Parathyroid adenoma (tissue), 2 donors: ENCODE measurements around the gene SLC47A2.

Source experiments
- H2AFZ ChIP-seq: fragments of 300-600 bp; sonication (generic); one replicate; pipeline ENCODE4 v1.7.0; 2017; ENCODE audit warnings: antibody characterized with exemption, mild to moderate bottlenecking
- H3K27ac ChIP-seq: fragments of 300-600 bp; sonication (generic); one replicate; pipeline ENCODE4 v1.7.0; 2017
- H3K27me3 ChIP-seq: fragments of 300-600 bp; sonication (generic); one replicate; pipeline ENCODE4 v1.7.0; 2017; ENCODE audit warnings: low read length; ENCODE audit not compliant: control insufficient read depth, insufficient read depth
- H3K36me3 ChIP-seq: fragments of 300-600 bp; sonication (generic); one replicate; pipeline ENCODE4 v1.7.0; 2017; ENCODE audit warnings: low read length; ENCODE audit not compliant: control insufficient read depth, insufficient read depth
- H3K4me1 ChIP-seq: fragments of 300-600 bp; sonication (generic); one replicate; pipeline ENCODE4 v1.7.0; 2017; ENCODE audit warnings: control low read depth
- H3K4me2 ChIP-seq: fragments of 300-600 bp; sonication (generic); one replicate; pipeline ENCODE4 v1.7.0; 2017; ENCODE audit warnings: low read length
- H3K4me3 ChIP-seq: fragments of 300-600 bp; sonication (generic); one replicate; pipeline ENCODE4 v1.7.0; 2017; ENCODE audit warnings: low read depth, low read length
- H3K79me2 ChIP-seq: fragments of 300-600 bp; sonication (generic); one replicate; pipeline ENCODE4 v1.7.0; 2017; ENCODE audit warnings: control low read depth
- H3K9ac ChIP-seq: fragments of 300-600 bp; sonication (generic); one replicate; pipeline ENCODE4 v1.7.0; 2017; ENCODE audit warnings: mild to moderate bottlenecking
- H3K9me3 ChIP-seq: fragments of 300-600 bp; sonication (generic); one replicate; pipeline ENCODE4 v1.7.0; 2017; ENCODE audit warnings: low read length; ENCODE audit not compliant: control insufficient read depth
- TF ChIP-seq, protein P1 (sequence below): fragments of 300-600 bp; sonication (generic); IDR thresholded peaks from one replicate; pipeline ENCODE4 v1.7.0; 2017; ENCODE audit warnings: antibody characterized with exemption, mild to moderate bottlenecking
- donor health status: primary hyperparathyroidism.

Gene SLC47A2

DNA sequence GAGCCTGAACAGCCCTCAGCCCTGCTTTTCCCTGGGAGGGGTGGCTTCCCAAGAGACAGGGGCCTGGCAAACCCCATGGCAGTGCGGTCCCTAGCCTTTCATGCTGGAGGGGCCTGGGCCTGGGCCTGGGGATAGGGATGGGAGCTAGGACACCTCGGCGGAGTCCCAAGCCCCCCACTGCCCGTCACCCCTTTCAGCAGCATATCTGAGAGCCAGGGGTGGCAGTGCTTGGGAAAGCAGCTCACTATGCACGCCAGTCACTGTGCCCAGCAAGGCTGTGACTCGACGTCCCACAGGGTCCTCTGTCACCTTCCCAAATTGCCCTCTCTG is 612 bp upstream of the SLC47A2 start:
- H3K4me3 ChIP-seq = no peak overlapping the region
- TF ChIP-seq, protein P1, sequence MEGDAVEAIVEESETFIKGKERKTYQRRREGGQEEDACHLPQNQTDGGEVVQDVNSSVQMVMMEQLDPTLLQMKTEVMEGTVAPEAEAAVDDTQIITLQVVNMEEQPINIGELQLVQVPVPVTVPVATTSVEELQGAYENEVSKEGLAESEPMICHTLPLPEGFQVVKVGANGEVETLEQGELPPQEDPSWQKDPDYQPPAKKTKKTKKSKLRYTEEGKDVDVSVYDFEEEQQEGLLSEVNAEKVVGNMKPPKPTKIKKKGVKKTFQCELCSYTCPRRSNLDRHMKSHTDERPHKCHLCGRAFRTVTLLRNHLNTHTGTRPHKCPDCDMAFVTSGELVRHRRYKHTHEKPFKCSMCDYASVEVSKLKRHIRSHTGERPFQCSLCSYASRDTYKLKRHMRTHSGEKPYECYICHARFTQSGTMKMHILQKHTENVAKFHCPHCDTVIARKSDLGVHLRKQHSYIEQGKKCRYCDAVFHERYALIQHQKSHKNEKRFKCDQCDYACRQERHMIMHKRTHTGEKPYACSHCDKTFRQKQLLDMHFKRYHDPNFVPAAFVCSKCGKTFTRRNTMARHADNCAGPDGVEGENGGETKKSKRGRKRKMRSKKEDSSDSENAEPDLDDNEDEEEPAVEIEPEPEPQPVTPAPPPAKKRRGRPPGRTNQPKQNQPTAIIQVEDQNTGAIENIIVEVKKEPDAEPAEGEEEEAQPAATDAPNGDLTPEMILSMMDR = no peak
- no peaks in the 10 kb centered on the region for H3K36me3 ChIP-seq
- H3K27ac ChIP-seq = no peak overlapping the region
- H3K4me2 ChIP-seq = no peak overlapping the region
- H3K4me1 ChIP-seq = peaks cover 9% of the 10 kb centered on the region
- no peaks in the 10 kb centered on the region for H3K79me2 ChIP-seq
- no peak overlapping the region for H3K9ac ChIP-seq
- no peaks in the 10 kb centered on the region for H3K27me3 ChIP-seq
- H2AFZ ChIP-seq = no peak overlapping the region
- no peaks in the 10 kb centered on the region for H3K9me3 ChIP-seq

DNA sequence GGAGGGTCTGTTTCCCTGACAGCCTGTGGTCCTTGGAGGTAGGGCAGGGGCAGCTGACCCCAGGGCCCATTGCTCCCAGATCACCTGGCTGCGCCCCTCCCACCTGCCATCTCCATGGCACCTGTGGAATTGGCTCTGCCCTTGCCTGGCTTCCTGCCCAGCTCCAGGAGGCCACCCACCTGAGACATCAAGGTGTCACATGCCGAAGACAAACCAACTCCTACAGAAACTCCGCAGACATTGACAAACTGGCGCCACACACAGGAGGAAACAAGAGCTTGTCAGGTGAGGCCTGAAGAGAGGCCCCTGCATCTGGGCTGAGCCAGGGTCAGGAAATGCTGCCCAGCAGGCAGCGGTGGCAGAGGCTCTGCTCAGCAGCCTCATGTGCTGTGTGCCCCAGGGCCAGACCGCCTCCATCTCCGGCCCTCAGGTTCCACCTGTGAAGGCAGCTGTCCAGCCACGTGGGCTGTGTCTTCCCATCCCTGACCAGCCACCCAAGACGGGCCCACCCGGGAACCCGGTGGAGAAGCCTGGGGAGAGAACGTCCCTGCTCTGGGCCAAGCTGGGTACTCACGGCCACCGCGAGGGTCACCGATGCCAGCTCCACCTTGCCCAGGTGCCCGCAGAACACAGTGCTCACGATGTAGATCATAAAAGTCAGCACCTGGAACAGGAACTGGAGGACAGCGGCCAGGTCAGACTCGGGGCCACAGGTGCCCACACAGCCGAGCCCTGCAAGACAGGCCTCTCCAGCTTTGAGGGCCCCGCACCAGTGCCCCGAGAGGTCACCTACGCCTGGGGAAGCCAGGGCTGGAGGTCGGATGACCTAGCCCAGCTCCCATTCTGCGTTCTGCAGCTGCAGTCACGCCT is 1.6 kb downstream of the SLC47A2 start:
- H3K27ac ChIP-seq = no peak overlapping the region
- no peaks in the 10 kb centered on the region for H3K27me3 ChIP-seq
- H3K4me2 ChIP-seq = no peak overlapping the region
- no peak overlapping the region for H3K4me3 ChIP-seq
- no peaks in the 10 kb centered on the region for H3K4me1 ChIP-seq
- H3K9ac ChIP-seq = no peak overlapping the region
- H3K36me3 ChIP-seq = no peaks in the 10 kb centered on the region
- TF ChIP-seq, protein P1 = no peak
- no peaks in the 10 kb centered on the region for H3K9me3 ChIP-seq
- no peak overlapping the region for H2AFZ ChIP-seq
- no peaks in the 10 kb centered on the region for H3K79me2 ChIP-seq

- Histone ChIP-seq H2AFZ (no peak overlapping the region), H3K4me2 (no peak overlapping the region), H3K9me3 (no peaks in the 10 kb centered on the region), H3K79me2 (no peaks in the 10 kb centered on the region), H3K9ac (no peak overlapping the region), H3K27ac (no peak overlapping the region), H3K36me3 (no peaks in the 10 kb centered on the region), H3K4me1 (no peaks in the 10 kb centered on the region), H3K27me3 (no peaks in the 10 kb centered on the region), H3K4me3 (no peak overlapping the region)
- TF ChIP-seq, protein P1 = no peak
Observed at GRCh38 chr17:19713901-19714361, 2.5 kb downstream of the SLC47A2 start.

GRCh38 chr17:19713462-19713861 is 2.9 kb downstream of the SLC47A2 start:
- Histone ChIP-seq H3K4me3 (no peak overlapping the region), H3K9ac (no peak overlapping the region), H3K4me2 (no peak overlapping the region), H3K27me3 (no peaks in the 10 kb centered on the region), H3K79me2 (no peaks in the 10 kb centered on the region), H3K27ac (no peak overlapping the region), H3K4me1 (no peaks in the 10 kb centered on the region), H2AFZ (no peak overlapping the region), H3K9me3 (no peaks in the 10 kb centered on the region), H3K36me3 (no peaks in the 10 kb centered on the region)
- TF ChIP-seq, protein P1 = no peak
